SK-N-MC (cell line): Measurements from ENCODE around the gene CYP3A4.

Experiments
- EZH2 ChIP-seq: fragments of 200-600 bp; sonication (generic); IDR thresholded peaks from one replicate; pipeline ENCODE4 v1.6.1; 2017; ENCODE audit warnings: antibody characterized with exemption
- POLR2AphosphoS5 ChIP-seq: IDR thresholded peaks from 2 replicates; pipeline ENCODE4 v1.6.1; 2012; ENCODE audit warnings: mild to moderate bottlenecking, low read depth, low read length, borderline replicate concordance

- TF ChIP-seq POLR2AphosphoS5 (no peak), EZH2 (no peak)
Measured at GRCh38 chr7:99780588-99780987, 3.4 kb downstream of the CYP3A4 start.
